Fibroblast of skin of left quadriceps (primary cell): ENCODE results near the gene MGAT1.
A peak's percentile ranks its signal among the peaks of the same experiment; 100 is the strongest.
"Not testable (repeated sequence)": the region's sequence is repeated elsewhere in the genome, so short reads cannot be mapped to it uniquely, and the experiment has no call there.

Experiments used
- DNase-seq, 2 experiments: peaks; one replicate each; pipeline ENCODE4 v3.0.0-alpha.2; 2013; ENCODE audit warnings: low read depth in 2 of 2

The MGAT1 gene

DNA sequence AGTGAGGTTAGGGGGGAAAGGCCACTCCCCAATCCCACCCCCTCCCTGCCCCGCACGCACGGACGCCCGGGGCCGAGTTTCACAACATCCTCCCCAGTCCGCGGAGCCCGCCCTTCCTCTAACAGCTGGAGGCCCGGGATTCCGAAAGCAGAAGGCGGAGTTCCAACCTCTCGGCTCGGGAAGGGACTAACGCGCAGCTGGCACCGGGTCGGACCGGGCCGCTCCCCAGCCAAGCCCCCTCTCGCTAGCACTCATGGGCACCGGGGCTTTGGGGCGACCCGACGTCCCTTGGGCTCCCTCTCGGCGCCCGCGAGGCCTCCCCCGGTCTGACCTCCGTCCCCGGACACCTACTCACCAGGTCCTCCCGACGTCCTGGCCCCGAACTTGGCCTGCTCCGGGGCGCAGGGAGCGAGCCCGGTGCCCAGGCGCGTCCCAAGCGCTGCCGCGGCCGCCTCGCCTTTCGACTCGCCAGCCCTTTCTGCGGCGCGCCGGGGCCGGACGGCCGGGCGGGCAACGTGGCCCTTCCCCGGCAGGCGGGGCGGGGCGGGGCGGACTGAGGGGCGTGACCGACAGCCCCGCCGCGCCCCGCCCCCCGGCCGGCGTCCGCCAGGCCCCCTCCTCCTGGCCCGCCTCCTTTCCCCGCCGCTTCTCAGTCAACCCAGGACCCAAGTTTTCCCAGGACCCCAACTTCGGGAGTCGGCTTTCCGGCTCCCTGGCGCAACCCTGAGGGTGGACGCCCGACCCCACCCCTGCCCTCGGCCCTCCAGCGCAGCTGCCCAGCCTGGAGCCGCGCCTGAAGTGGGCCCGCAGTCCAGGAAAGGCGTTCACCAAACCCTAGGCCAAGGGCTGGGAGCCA lies at the start of gene MGAT1:
Gene MGAT1 (minus strand): TSS at position 482 of the 856 bp plus-strand sequence. CDS start 9,835 bp downstream, outside the sequence.
- peak; percentile 58 to 65 for DNase-seq

DNA sequence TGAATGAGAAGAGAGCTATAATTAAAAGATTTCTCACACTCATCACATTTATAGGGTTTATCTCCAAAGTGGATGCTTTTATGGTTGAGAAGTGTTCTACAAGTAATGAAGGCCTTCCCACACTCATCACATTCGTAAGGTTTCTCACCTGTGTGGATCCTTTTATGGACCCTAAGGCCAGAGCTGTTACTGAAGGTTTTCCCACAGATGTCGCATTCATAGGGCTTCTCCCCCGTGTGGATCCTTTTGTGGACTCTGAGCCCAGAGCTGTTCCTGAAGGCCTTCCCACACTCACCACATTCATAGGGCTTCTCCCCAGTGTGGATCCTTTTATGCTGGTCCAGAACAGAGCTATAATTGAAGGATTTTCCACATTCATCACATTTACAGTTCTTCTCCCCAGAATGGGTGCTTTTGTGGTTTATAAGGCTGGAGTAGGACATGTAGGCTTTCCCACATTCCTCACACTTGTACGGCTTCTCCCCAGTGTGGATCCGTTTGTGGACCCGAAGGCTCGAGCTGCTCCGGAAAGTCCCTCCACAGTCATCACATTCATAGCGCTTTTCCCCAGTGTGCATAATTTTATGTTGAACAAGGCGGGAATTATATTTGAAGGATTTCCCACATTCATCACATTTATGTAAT lies 48.0 kb upstream of the MGAT1 start:
- no peak for DNase-seq

- DNase-seq, result no peak
These were observed 47.2 kb upstream of the MGAT1 start for GRCh38 chr5:180849827-180850226.

- DNase-seq, result no peak
These were observed 46.3 kb upstream of the MGAT1 start for GRCh38 chr5:180848878-180849277.

GRCh38 chr5:180848265-180848664 lies 45.7 kb upstream of the MGAT1 start:
- DNase-seq, result no peak

DNA sequence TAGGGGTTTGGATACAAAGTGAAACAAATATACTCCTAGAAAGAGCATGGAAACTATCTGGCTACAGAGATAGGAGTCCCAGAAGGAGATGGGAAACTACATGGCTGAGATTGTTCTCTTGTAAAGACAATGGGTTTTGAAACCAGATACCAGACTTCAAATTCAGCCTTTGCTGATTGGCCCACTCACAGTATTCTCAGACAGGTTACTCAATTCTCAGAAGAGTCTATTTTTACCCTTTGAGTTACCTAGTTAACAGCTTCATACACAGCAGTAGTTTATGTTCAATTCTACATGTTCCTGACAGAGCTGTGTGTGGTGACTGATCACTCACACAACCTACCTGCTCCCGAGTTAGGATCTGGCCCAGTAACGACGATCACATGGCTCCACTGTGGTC lies 44.4 kb upstream of the MGAT1 start:
- no peak for DNase-seq

DNA sequence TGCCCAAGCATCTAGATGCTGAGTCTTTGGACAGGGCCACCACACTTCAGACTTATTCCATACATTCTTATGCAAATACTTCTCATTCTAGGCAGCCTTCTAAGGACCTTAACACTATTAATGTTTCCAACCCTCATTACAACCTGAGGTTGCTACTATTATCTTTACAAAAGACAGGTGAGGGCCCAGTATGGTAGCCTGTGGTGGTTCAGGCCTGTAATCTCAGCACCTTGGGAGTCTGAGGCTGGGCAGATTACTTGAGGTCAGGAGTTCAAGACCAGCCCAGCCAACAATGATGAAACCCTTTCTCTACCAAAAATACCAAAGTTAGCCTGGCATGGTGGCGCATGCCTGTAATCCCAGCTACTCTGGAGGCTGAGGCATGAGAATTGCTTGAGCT lies 42.3 kb upstream of the MGAT1 start:
- DNase-seq, result no peak

- DNase-seq, result no peak
These were observed 41.8 kb upstream of the MGAT1 start for GRCh38 chr5:180844432-180844831.

- DNase-seq, result no peak
These were observed 37.3 kb upstream of the MGAT1 start for GRCh38 chr5:180839935-180840334.

GRCh38 chr5:180839227-180839626 lies 36.6 kb upstream of the MGAT1 start:
- no peak for DNase-seq

GRCh38 chr5:180837478-180837877 lies 34.9 kb upstream of the MGAT1 start:
- no peak for DNase-seq

GRCh38 chr5:180832638-180833068 lies 30.0 kb upstream of the MGAT1 start:
- no peak for DNase-seq

DNA sequence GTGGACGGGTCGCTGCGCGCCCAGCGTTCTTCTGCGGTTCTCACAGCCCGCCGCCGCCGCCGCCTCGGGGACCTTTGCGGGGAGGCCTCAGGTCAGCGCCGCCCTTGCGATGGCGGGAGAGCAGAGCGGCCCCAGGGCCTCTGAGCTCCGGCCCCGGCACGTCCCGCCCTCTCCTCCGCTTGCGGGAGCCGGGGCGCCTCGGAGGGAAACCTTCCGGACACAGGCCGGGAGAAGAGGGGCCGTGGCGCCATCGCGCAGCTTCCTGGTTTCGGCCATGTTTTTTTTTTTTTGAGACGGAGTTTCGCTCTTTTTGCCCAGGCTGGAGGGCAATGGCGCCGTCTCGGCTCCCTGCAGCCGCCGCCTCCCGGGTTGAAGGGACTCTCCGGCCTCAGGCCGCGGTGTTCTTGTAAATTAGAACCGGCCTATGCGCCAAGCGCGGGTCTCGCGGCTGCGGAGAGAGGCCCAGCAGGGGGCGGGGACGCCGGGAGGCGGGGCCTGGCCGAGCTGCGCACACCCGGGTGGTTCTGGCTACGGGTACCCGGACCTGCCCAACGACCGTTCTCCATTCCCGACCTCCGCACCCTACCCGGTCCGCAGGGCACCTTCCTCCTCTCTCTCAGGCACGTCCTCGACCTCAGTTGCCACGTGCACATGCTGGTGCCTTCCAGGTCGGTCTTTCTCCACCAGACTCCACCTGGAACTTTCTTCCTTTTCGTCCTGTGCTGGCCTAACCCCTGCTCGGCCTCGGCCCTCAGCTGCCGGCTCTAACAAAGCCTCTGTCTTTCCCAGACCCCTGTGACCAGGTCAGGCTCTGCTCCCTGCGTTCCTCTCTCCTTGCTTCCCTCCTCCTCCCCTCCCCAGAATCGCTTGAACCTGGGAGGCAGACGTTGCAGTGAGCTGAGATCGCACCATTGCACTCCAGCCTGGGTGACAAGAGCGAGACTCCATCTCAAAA lies 28.8 kb upstream of the MGAT1 start:
- DNase-seq, result no peak

DNA sequence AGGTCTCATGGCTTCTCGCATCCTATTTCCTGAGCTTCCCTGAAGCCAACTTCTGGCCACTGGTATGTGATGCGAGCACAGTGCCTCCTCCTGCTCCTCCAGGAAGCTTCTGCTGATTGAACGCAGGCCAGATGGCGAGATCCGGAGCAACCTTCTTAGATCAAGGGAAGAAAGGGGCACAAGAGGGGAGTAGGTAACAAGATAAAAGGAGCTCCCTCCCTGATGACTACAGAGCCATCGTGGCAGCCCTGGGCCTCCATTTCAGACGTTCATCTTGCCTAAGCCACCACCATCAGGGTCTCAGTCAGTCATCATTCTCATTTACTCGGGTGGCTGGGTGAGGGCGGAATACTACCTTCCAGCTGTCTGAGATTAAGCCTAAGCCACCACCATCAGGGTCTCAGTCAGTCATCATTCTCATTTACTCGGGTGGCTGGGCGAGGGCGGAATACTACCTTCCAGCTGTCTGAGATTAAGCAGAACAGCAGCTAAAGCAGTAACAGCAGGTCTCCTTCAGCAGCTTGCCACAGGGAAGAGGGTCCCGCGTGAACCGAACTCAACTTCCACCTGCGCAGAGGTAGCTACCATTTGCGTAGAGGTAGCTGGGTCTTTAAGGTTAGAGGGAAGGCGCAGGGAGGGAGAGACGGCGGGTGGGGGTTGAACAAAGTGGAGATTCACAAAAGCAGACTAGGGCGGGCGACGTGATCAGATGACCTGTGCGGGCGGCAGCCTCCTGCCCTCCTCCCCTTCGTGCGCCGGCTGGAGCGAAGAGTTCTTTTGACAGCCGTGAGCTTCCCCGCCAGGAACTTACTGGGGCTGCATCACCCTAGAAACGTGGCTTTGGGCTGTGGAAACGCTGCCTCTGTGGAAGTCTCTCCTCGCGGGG lies 27.9 kb upstream of the MGAT1 start:
- DNase-seq, result no peak

DNA sequence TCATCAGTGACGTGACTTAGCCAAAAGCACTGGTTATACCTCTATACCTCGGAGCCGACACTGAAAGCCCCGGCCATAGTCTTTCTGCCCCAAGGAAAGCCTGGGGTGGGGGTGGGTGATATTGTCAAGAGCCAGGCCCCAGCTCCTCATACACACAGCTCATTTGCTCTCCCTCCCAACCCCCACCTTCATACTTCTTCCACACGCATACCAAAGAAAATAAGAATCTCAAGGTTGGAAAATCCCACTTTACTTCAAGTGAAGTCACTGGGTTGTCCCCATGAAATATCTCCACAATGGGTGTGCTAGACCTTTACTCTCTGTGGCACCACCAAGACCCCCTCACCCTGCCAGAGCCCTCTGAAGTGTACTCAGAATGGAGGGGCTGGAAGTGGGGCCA lies 27.1 kb upstream of the MGAT1 start:
- no peak for DNase-seq

DNA sequence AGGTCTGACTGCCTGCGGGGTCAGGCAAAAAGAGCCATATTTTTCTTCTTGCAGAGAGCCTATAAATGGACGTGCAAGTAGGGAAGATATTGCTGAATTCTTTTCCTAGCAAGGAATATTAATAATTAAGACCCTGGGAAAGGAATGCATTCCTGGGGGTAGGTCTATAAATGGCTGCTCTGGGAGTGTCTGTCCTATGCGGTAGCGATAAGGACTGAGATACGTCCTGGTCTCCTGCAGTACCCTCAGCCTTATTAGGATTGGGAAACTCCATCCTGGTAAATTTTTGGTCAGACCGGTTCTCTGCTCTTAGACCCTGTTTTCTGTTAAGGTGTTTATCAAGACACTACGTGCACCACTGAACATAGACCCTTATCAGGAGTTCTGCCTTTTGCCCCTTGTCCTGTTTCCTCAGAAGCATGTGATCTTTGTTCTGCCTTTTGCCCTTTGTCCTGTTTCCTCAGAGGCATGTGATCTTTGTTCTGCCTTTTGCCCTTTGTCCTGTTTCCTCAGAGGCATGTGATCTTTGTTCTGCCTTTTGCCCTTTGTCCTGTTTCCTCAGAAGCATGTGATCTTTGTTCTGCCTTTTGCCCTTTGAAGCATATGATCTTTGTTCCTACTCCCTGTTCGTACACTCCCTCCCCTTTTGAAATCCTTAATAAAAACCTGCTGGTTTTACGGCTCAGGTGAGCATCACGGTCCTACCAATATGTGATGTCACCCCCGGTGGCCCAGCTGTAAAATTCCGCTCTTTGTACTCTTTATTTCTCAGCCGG lies 26.3 kb upstream of the MGAT1 start:
- DNase-seq, result not testable (repeated sequence)

DNA sequence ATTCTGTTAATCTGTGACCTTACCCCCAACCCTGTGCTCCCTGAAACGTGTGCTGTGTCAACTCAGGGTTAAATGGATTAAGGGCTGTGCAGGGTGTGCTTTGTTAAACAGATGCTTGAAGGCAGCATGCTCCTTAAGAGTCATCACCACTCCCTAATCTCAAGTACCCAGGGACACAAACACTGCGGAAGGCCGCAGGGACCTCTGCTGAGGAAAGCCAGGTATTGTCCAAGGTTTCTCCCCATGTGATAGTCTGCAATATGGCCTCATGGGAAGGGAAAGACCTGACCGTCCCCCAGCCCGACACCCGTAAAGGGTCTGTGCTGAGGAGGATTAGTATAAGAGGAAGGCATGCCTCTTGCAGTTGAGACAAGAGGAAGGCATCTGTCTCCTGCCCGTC lies 24.8 kb upstream of the MGAT1 start:
- DNase-seq, result not testable (repeated sequence)

DNA sequence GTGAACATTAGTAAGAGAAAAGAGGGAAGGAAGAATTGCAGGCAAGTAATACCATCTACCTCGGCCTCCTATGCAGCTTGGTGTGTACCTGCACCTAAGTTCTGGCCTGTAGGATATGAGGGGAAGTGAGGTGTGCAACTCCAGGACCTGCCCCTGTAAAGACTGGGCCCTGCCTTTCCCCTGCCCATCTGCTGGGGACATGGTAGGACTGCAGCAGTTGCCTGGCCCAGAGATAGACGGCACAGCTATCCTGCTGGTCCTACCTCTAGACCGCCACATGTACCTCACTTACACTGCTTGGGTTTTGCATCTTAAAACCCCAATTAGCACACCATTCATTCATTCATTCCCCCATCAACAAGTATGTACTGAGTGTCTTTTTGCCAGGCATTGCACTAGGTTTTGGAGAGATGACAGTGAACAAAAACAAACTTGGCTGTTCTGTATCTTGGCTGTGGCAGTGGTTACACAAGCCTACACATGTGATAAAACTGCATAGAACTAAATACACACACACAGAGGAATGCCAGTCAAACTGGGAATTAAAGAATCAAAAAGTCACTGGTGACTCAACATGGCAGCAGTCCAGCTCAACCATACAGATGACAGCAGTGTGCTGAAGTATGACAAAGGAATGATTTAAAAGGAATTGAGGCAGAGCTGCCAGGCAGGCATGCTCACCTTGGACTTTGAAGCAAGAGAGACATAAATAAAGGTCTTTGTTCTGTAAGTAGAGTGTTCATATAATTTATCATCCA lies 23.3 kb upstream of the MGAT1 start:
- peak in 1 of 2 experiments; percentile 26 for DNase-seq
